SU-DHL-6 (cell line): ENCODE results near the gene YARS2.

Experiments used
- EZH2phosphoT487 ChIP-seq: fragments of 200-600 bp; sonication (generic), shearing (Covaris generic); conservative IDR thresholded peaks from 2 replicates; pipeline ENCODE4 v1.6.1; 2018; ENCODE audit warnings: mild to moderate bottlenecking, antibody characterized with exemption, low read length, moderate library complexity, mixed read lengths
- TF ChIP-seq, protein P1 (sequence below): fragments of 200-600 bp; sonication (generic); IDR thresholded peaks from one replicate; pipeline ENCODE4 v1.5.1; 2017; ENCODE audit warnings: antibody characterized with exemption, mild to moderate bottlenecking, low read length, moderate library complexity; ENCODE audit not compliant: insufficient read depth, poor library complexity, severe bottlenecking

DNA sequence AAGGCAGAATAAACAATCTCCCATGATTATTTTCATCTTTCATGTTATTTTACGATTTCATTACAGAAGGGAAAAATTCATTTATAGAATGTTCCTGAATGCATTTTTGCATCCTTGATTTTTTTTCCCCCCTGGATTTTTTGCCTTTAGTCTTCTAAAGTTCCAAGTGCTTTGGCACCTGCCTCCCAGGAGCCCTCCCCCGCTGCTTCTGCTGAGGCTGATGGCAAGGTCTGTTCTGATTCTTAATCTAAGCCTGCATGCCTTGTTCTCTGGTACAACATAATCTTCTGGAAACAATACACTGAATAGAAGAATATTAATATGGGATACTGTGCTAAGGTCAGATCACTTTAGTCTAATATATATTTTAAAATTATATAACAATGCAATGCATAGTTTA, 18.0 kb downstream of the YARS2 start:
- TF ChIP-seq, protein P1, sequence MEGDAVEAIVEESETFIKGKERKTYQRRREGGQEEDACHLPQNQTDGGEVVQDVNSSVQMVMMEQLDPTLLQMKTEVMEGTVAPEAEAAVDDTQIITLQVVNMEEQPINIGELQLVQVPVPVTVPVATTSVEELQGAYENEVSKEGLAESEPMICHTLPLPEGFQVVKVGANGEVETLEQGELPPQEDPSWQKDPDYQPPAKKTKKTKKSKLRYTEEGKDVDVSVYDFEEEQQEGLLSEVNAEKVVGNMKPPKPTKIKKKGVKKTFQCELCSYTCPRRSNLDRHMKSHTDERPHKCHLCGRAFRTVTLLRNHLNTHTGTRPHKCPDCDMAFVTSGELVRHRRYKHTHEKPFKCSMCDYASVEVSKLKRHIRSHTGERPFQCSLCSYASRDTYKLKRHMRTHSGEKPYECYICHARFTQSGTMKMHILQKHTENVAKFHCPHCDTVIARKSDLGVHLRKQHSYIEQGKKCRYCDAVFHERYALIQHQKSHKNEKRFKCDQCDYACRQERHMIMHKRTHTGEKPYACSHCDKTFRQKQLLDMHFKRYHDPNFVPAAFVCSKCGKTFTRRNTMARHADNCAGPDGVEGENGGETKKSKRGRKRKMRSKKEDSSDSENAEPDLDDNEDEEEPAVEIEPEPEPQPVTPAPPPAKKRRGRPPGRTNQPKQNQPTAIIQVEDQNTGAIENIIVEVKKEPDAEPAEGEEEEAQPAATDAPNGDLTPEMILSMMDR = no peak
- no peak for TF ChIP-seq EZH2phosphoT487
